Activated CD4-positive, alpha-beta T cell treated with anti-CD3 and anti-CD28 coated beads, Interleukin-2, amount 50 U/mL, for 16 hours (primary cell): ENCODE measurements around the gene KRT37.
"Not testable (repeated sequence)": the region's sequence is repeated elsewhere in the genome, so short reads cannot be mapped to it uniquely, and the experiment has no call there.

ENCODE experiments used
- DNase-seq: peaks from one replicate; pipeline ENCODE4 v3.0.0-alpha.2; 2020

The KRT37 gene

DNA sequence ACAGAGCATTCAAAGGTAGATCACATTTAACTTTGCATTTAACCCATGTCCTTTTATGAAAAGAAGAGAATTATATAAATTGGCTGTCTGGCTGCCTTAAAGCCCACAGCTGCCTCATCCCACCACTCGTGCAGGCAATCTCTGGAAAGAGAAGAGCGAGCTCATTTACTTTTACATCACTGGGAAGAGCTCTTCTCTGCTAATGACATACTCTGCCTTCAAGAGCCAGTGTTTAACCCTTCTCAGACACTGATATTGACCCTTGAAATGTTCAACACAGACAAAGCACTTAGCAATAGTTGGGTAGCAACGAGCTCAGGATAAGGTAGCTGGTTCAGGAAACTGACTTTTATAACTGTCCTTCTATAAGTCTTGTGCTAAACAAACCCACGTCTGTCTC lies 9.6 kb upstream of the KRT37 start:
- no peak for DNase-seq

DNA sequence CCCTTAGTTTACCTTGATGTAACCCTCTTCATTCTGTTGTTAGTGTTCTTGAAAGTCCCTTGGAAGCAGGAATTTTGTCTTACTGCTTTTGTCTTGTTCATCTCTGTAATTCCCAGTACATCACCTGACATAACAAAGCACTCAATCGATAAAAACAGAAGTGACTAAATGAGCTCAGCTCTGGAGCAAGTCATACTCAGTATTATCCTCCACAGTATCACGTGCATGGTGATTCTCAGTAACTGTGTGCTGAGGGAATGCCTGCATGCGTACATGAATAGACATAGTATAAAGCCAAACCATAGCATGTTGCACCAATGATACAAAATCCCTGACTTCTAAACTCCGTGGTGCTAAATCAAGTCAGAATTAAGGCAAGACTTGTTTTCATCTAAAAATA lies 9.2 kb upstream of the KRT37 start:
- DNase-seq: no peak

DNA sequence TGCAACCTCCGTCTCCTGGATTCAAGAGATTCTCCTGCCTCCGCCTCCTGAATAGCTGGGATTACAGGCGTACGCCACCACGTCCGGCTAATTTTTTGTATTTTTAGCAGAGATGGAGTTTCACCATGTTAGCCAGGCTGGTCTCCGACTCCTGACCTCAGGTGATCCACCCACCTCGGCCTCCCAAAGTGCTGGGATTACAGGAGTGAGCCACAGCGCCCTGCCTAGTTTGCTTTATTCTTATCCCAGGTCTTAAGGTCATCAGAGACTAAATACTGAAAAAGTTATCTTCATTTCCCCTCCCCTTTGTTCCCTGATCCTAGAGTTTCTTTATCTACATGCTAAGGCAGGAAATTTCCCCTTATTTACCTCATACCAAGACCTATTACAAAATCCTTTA lies 6.0 kb upstream of the KRT37 start:
- DNase-seq: not testable (repeated sequence)

DNA sequence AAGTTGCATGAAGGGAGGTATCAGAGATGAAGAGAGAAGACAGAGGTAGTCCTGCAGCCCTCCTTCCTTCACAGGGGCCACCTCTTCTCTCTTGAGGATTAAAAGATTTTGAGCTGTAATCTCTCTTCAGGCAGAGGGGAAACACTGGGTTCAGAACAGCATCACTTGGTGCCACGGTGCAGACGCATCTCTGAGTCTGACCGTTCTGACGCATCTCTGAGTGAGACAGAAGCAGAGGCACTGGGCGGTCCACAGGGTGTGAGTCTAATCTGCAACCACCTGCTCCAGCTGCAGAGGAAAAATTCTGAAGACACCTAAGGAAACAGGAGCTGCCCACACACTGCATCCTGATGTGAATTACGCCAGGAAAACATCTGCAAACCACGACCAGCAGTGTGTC lies 5.3 kb upstream of the KRT37 start:
- no peak for DNase-seq

DNA sequence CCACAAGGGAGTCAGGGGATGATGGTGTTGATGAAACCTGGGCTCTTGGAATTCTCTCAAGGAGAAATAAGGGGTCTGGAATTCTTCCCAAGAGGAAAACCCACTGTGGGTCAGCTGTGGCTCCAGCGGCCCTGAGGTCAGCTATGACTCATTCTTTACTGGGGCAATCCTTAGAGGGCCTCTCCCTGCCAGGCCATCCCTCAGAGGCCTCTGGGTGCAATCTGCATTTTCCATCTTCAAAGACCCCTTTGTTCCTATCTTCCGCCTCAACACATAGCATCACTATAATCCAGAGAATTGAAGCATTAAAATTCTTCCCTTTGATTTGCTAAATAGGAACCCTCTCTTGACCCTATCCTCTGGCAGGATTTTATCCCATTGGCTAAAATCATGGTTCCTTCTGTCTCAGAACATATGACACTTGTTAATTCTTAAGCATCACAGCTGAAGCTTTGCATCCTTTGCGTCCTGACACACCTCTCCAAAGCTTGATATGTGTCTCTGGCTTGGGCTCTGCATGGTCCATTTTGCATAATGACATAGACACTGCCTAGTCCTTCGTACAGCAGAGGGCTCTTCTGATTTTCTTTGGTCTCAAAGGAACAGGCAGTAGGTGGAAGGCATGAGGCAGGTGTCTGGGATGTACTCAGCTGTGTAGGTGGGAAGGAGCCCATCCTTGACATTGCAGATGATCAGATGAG lies 4.4 kb upstream of the KRT37 start:
- no peak for DNase-seq

DNA sequence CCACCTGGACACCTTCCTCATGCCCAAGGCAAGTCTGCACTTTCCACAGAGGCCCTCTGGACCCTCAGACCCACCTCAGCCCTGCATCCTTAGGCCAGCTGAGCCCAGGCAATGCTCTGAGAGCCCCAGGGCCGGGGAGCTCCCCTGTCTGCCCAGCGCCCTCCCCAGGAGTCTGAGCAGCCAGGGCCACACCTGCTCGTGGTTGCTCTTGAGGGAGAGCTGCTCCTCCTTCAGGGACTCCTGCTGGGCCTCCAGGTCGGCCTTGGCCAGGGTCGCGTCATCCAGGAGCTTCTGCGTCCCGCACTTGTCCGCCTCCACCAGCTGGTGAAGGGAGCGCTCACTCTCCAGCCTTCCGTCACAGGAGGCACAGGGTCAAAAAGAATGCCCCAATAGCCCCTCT lies 1.8 kb downstream of the KRT37 start:
- DNase-seq: not testable (repeated sequence)

DNA sequence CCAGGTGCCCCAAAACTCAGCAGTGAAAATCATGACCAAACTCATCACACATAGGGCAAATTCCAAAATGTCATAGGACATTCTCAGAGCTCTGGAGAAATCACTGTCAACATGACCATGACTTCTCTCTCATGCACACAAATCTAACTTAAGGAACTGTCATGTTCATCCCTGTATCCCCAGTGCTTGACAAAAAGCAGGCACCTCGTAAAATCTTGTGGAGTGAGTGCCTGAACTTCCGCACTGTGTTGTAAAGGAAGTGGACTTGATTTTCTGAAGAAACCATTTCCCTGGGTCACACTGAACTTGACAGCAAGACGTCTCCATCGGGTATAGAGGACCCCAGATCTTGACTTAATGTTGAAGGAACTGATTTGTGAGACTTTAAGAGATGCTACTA lies 2.8 kb downstream of the KRT37 start:
- DNase-seq: no peak

DNA sequence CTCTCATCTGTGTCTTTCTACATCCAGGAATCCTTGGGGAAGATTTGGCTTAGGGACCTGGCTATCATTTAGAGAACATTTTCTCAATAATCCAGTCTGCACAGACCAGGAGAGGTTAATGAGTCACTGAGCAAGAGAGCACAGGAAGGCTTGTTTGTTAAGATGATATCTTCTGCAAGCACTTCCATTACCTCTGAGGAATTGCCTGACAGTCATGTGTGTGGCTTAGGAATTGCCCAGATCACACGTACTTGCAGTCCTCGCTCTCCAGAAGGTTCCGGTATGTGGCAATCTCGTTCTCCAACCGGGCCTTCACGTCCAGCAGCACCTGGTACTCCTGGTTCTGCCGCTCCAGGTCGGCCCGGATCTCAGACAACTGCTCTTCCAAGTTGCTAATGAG lies 3.3 kb downstream of the KRT37 start:
- DNase-seq: no peak

DNA sequence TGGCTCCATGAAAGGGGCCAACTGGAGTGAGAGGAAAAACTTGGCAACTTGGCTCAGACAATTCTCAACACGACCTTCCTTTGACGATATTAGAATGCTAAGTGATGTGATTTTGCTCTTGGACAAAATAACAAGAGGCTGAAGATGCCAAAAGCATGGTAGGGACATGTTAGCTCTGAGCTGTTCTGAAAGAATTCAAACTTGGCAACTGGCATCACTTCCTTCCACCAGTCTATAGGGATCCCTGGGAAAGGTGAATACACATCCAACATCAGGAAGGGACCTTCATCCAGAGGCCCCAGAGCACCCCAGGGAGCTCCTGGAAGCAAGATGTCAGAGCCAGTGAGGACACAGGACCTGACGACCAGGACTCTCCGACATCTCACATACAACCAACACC lies 4.3 kb downstream of the KRT37 start:
- DNase-seq: no peak

DNA sequence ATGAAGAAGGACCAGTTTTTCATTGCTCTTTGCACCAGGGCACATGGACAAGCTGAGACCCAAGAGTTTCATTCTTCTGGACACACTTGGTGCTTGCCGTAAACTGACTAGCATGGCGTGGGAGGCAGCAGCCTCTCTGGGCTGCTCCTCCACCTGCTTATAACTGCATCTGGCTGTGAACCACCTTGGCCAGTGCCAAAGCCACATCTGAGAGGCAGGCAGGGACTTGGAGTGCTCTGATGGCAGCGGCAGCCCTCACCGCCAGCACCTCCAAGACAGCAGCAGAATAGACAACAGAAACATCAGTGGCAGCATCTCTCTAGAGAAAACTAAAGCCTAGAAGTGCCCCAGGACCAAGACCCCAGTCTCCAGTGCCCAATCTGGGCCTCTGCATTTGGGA lies 4.7 kb downstream of the KRT37 start:
- no peak for DNase-seq

DNA sequence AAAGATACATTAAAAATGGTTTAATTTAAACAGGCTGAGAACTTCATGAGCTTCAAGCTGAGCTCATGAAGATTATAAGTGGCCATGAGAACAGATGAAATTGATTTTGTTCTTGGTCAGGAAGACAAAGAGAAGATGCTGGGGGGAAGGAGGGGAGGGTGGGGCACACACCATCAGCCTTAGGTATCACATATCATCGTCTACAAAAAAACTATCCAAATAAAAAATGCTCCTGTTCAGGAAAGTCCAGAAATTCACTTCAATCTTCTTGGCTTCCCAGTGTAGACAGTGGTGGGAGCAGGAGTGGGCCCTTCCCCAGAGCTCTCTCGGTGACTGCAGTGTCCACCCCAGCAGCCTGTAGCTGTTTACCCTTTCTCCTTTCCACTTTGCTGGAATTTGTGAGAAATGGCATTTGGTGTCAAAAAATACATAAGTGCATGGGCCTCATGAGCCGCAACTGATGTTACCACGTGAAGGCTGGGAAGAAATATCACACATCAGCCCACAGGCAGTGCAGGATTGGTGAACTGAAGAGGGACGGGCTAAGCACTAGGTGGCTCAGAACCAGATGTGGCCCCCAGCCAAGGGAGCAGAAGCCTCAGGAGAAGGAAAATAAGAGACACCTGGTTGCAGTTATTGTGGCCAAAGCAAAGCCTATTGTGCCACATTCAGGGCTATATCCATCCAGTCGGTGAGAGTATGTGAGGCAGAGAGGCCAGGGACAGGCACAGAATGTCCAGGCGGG lies 6.1 kb downstream of the KRT37 start:
- no peak for DNase-seq

DNA sequence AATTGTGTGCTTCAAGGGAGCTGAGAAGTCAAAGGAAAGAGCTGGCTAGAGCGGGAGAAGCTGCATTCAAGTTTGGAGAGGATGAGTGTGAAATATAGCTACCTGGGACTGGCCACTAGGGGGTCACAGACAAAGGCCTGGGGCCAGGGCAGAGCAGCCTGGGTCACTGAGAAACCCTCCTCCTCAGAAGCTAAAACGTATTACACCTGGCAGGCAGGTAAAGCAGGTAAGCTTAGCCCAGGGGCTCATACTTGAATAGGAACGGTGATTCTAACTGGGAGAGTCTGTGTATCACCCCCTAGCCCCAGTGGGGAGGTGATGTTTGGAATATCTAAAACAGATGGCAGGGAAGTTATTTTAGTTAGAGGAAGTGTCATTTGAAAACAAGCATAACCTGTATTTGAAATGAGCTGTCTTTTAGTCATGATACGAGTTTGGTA lies 6.8 kb downstream of the KRT37 start:
- no peak for DNase-seq

DNA sequence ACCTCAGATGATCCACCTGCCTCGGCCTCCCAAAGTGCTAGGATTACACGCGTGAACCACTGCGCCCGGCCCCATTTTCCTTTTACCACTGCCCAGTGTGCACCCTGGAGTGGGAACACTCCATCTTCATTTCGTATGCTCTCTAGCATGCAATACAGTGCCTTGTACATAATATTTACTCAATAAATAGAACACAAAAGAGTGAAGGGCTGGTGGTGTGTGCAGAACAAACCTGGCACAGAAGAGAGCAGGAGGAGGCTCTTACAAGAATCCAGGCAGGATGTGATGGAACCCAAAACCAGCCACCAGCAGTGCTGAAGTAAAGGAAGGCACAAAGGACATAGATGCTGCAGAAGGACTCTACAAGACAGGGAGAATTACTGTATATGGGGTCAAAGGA lies 7.3 kb downstream of the KRT37 start:
- no peak for DNase-seq

DNA sequence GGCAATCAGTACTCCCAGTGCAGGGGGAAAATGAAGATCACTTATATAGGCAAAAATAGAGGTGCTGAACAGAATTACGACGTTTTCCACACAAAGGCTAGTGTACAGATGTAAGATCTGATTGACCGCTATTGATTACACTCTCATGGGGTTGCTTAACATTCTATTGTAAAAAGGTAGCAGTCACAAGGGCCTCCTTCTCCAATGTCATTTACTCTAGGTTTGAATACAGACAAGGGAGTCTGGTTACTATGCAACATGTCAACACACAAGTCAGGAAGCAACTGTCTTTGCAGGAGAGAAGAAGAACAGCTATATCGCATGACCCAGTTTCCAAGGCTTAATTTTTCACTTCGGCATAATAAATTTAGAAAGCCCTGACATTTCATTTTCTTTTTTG lies 7.9 kb downstream of the KRT37 start:
- no peak for DNase-seq

DNA sequence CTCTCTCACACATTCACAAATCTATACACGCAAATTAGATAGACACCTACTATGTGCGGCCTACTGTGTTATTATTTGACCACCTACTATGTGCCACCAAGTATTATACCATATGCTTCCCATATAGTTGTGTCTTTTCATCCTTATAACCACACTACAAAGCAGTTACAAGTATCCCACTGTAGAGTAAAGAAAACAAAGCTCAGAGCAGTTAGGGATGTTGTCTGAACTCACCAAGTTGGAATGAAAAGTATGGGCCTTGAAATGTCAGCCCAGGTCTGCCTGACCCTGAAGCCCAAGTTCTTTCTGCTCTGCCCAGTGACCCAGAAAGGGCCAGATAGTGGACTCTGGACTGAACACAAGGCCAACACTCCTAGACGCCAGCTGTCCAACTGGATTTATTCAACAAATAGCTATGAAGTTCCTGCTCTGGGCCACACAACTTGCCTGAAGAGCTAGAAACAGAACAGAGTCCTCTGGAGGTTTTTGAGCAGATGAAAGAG lies 8.5 kb downstream of the KRT37 start:
- no peak for DNase-seq

DNA sequence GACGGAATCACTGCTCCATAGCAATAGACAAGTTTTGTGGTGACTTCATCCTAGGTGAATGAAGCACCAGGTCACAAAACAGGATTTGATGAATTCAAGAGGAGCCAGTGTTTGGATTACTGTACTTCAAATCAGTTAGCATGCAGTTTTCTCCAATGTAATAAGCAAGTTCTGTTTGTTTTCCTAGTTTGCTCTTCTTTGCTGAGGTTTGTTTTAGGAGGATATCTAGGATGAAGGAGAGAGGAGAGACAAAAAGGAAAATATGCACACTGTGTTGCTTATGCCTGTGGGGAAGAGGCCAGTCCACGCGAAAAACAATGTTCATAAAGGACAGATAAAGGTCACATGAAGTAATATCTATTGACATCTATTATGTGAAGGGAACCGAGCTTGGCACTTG lies 9.0 kb downstream of the KRT37 start:
- no peak for DNase-seq

DNA sequence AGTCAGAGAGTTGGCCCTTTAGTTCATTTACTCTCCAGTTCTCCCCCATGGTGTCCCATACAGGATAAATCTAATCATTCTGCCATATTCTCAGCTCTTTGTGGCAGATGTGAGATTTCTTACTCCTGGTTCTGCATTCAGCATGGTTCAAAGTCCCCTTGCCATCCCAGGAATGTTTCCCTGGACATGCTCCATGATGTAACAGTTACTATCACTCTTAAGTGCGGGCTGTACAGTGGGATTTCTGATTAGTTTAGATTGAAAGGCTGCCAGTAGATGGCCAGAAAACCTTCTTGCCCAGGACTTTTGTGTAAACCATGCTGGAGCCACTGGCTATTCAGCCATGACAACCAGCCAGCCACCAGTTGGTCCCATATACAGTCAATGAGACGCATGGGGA lies 10.4 kb downstream of the KRT37 start:
- no peak for DNase-seq

DNA sequence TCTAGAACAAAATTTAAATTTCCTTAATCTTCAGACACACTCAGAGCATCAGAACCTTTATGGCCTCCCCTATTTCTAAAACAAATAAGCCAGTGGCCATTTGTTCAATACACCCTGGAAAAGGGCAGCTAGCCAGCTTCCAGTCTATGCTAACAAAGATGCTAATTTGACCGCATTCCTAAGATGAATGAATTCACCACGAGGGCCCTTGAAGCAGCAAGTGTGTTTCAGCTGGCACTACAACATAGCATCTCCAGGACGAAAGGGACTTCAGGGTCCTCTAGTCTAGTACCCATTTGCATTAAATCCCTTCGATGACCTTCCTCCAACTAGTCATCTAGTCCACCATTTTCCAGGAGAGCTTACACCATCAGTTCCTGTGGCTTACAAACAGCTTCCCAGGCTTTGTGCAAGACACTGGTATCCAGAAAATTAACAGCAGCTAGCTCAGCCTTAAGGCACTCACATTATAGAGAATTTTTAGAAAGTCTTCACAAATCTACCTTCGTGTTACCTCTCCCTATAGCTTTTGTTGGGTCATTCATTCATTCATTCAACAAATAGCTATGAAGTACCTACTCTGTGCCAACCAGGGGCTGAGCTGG lies 10.9 kb downstream of the KRT37 start:
- no peak for DNase-seq

DNA sequence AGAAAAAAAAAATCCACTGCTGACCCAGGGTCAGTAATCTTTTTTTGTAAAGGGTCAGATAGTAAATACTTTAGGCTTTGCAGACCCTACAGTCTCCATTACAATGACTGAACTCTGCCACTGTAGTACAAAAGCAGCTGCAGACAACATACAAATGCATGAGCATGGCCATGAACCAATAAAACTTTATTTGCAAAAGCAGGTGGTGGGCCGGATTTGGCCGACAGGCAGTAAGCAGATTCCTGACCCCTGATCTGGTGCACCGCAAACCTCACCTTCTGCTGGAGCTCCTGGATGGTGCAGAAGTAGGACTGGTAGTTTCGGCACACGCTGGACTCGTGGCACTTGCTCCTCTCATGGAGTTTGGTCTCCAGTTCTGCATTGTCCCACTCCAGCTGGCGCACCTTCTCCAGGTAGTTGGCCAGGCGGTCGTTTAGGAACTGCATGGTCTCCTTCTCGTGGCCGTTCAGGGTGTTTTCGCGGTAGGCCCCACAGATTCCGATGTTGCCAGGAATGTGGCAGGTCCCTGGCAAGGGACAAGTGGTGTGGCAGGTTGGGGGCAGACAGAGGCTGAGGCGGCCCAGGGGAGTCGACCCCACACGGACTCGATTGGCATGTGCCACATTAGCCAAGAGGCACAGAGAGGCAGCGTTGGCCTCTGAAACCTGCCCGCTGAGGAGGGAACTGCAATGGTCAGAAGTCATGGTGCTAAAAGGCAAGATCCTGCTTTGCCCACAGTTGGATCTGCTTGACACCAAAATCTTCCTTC lies 13.1 kb downstream of the KRT37 start:
- no peak for DNase-seq

DNA sequence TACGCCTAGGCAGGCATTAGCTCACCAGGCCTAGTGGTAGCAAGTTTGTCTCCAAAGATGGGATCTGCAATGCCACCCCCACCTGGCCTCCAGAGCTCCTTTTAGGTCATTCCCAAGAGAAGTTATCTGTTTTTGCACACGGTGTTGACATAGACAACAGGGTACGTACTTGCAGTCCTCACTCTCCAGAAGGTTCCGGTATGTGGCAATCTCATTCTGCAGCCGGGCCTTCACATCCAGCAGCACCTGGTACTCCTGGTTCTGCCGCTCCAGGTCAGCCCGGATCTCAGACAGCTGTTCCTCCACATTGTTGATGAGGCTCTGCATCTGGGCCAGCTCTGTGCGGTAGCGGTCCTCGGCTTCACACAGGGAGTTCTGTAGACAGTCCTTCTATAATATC lies 17.2 kb downstream of the KRT37 start:
- DNase-seq: no peak

DNA sequence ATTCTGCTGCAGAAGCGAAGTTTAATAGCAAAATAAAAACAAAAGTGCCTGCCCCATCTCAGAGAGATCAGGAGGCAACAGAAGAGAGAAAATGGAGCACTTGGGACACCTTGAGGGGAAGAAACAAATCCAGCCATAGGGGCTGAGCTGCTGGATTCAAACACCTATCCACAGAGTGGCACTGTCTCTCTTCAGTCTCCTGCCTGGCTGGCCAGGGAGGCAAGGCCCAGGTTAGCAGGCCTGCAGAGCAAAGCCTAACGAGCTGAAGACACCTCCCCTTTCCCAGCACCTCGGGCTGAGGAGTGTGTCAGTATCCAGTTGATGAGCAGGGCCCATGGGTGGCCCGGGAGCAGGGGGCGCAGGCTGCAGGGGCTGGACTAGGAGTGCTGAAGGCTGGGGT lies 18.2 kb downstream of the KRT37 start:
- no peak for DNase-seq

DNA sequence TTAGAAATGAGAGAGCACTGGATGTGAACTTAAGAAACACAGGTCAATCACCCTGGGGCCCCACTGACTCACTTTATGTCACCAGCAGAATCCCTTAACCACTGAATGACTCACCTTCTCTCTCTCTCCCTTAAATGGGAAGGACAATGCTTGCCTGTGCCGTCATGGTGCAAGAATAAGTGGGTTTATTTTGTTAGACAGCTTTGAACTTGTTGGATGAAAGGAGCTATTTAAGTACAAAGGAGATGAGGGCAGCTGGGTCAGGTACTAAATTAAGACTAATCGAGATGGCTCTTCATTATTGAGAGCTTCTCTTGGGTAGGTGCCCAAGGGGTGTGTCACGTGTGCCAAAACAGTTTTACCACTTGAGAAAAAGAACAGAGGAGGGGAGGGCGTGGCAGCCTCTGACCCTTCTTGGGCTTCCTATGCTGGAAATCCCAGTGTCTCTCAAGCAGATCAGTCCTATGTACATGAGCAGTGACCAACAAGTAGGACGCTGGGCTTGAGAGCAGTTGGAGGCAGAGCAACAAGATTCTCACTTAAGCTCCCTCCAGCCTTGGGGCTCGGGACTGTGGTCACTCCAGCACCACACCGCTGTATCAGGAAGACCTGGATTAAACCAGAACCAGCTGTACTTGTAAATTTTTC lies 20.2 kb downstream of the KRT37 start:
- peak; percentile 75 for DNase-seq
